H9 (cell line): ENCODE results near the gene GHR. TPM values are rescaled to one million over a fixed set of nuclear protein-coding genes. Genes with fewer than 3 reads are reported as not detected.

Source experiments
- DNase-seq: peaks from one replicate; pipeline ENCODE4 v3.0.0-alpha.2; 2017
- H2AFZ ChIP-seq: one replicate; pipeline ENCODE4 v1.6.1; 2013; ENCODE audit warnings: mild to moderate bottlenecking, low read length, control low read depth, moderate library complexity
- H2AK5ac ChIP-seq: 2 replicates; pipeline ENCODE4 v1.6.1; 2013; ENCODE audit warnings: low read length, control low read depth, mixed read lengths; ENCODE audit not compliant: insufficient read length
- H2BK120ac ChIP-seq: one replicate; pipeline ENCODE4 v1.6.1; 2013; ENCODE audit warnings: low read depth, mild to moderate bottlenecking, low read length, control low read depth, inconsistent platforms; ENCODE audit not compliant: poor library complexity, severe bottlenecking
- H2BK12ac ChIP-seq: 2 replicates; pipeline ENCODE4 v1.6.1; 2013; ENCODE audit warnings: low read length, control low read depth, mixed read lengths, low read depth; ENCODE audit not compliant: insufficient read length
- H2BK15ac ChIP-seq: 2 replicates; pipeline ENCODE4 v1.6.1; 2013; ENCODE audit warnings: low read depth, low read length, control low read depth
- H2BK20ac ChIP-seq: one replicate; pipeline ENCODE4 v1.6.1; 2013; ENCODE audit warnings: low read depth, mild to moderate bottlenecking, low read length, control low read depth, inconsistent platforms; ENCODE audit not compliant: poor library complexity, severe bottlenecking
- H2BK5ac ChIP-seq: 2 replicates; pipeline ENCODE4 v1.6.1; 2013; ENCODE audit warnings: low read length, control low read depth, mixed read lengths; ENCODE audit not compliant: insufficient read length
- H3K14ac ChIP-seq: 2 replicates; pipeline ENCODE4 v1.6.1; 2013; ENCODE audit warnings: low read length, control low read depth; ENCODE audit not compliant: insufficient read depth
- H3K18ac ChIP-seq: 2 replicates; pipeline ENCODE4 v1.6.1; 2013; ENCODE audit warnings: low read depth, mild to moderate bottlenecking, mixed read lengths, low read length, control low read depth; ENCODE audit not compliant: insufficient read length
- H3K23ac ChIP-seq: 2 replicates; pipeline ENCODE4 v1.6.1; 2013; ENCODE audit warnings: low read length, control low read depth, mixed read lengths, low read depth; ENCODE audit not compliant: insufficient read length
- H3K23me2 ChIP-seq: 2 replicates; pipeline ENCODE4 v1.6.1; 2013; ENCODE audit warnings: low read depth, mild to moderate bottlenecking, mixed read lengths, low read length, control low read depth; ENCODE audit not compliant: insufficient read length, poor library complexity, severe bottlenecking
- H3K27ac ChIP-seq: 2 replicates; pipeline ENCODE4 v1.5.1; 2013; ENCODE audit warnings: low read length, control low read depth, mixed read lengths, low read depth; ENCODE audit not compliant: insufficient read length
- H3K27me3 ChIP-seq: 2 replicates; pipeline ENCODE4 v1.6.1; 2013; ENCODE audit warnings: low read length, control low read depth, inconsistent platforms; ENCODE audit not compliant: insufficient read depth
- H3K4ac ChIP-seq: 2 replicates; pipeline ENCODE4 v1.6.1; 2013; ENCODE audit warnings: low read depth, mild to moderate bottlenecking, control low read depth, inconsistent platforms, low read length, moderate library complexity
- H3K4me1 ChIP-seq: 2 replicates; pipeline ENCODE4 v1.6.1; 2013; ENCODE audit warnings: low read length, control low read depth, inconsistent platforms; ENCODE audit not compliant: insufficient read depth
- H3K4me2 ChIP-seq: 2 replicates; pipeline ENCODE4 v1.6.1; 2013; ENCODE audit warnings: low read length, control low read depth, mixed read lengths; ENCODE audit not compliant: insufficient read length, insufficient read depth
- H3K56ac ChIP-seq: 2 replicates; pipeline ENCODE4 v1.6.1; 2013; ENCODE audit warnings: low read depth, mild to moderate bottlenecking, mixed read lengths, low read length, control low read depth; ENCODE audit not compliant: insufficient read length
- H3K79me1 ChIP-seq: 2 replicates; pipeline ENCODE4 v1.6.1; 2013; ENCODE audit warnings: low read depth, mild to moderate bottlenecking, moderate library complexity, low read length, control low read depth, inconsistent platforms; ENCODE audit not compliant: insufficient read depth, poor library complexity, severe bottlenecking
- H3K79me2 ChIP-seq: 2 replicates; pipeline ENCODE4 v1.6.1; 2013; ENCODE audit warnings: low read length, control low read depth, inconsistent platforms; ENCODE audit not compliant: insufficient read depth
- H3K9ac ChIP-seq: 2 replicates; pipeline ENCODE4 v1.6.1; 2013; ENCODE audit warnings: low read length, control low read depth, mixed read lengths; ENCODE audit not compliant: insufficient read length; ENCODE audit errors: extremely low read depth
- H3K9me3 ChIP-seq: one replicate; pipeline ENCODE4 v1.6.1; 2013; ENCODE audit warnings: low read depth, low read length, inconsistent platforms; ENCODE audit not compliant: control insufficient read depth
- H3T11ph ChIP-seq: one replicate; pipeline ENCODE4 v1.6.1; 2013; ENCODE audit warnings: mild to moderate bottlenecking, low read length, control low read depth, inconsistent platforms
- H4K20me1 ChIP-seq: one replicate; pipeline ENCODE4 v1.6.1; 2013; ENCODE audit not compliant: control insufficient read depth, insufficient read length, insufficient read depth
- H4K5ac ChIP-seq: 2 replicates; pipeline ENCODE4 v1.6.1; 2013; ENCODE audit warnings: low read depth, mild to moderate bottlenecking, mixed read lengths, low read length, control low read depth; ENCODE audit not compliant: insufficient read length
- H4K8ac ChIP-seq: replicated peaks from 2 replicates; pipeline ENCODE4 v1.6.1; 2013; ENCODE audit warnings: low read length, control low read depth, mixed read lengths, low read depth; ENCODE audit not compliant: insufficient read length
- H4K91ac ChIP-seq: 2 replicates; pipeline ENCODE4 v1.6.1; 2013; ENCODE audit warnings: low read depth, mild to moderate bottlenecking, moderate library complexity, mixed read lengths, low read length, control low read depth; ENCODE audit not compliant: insufficient read length
- H3K27ac Mint-ChIP-seq, 3 experiments: 2 replicates in 2 of 3; 3 replicates in 1 of 3; pipeline ENCODE4 v1.8.0; 2020 to 2021; ENCODE audit warnings: mixed read lengths in 3 of 3, mild to moderate bottlenecking in 1 of 3, moderate library complexity in 1 of 3
- H3K27me3 Mint-ChIP-seq: 2 replicates; pipeline ENCODE4 v1.8.0; 2021; ENCODE audit warnings: low read depth, mild to moderate bottlenecking, moderate library complexity, mixed read lengths
- H3K36me3 Mint-ChIP-seq, 3 experiments: 2 replicates in 2 of 3; 3 replicates in 1 of 3; pipeline ENCODE4 v1.8.0; 2020 to 2021; ENCODE audit warnings: low read depth in 3 of 3, mixed read lengths in 3 of 3; ENCODE audit not compliant: insufficient read depth in 1 of 3
- H3K4me1 Mint-ChIP-seq, 2 experiments: 2 replicates each; pipeline ENCODE4 v1.8.0; 2020; ENCODE audit warnings: mixed read lengths in 2 of 2
- H3K4me3 Mint-ChIP-seq, 2 experiments: 2 replicates in 1 of 2; 3 replicates in 1 of 2; pipeline ENCODE4 v1.8.0; 2020 to 2021; ENCODE audit warnings: mild to moderate bottlenecking in 2 of 2, mixed read lengths in 2 of 2, moderate library complexity in 1 of 2
- H3K9me3 Mint-ChIP-seq, 2 experiments: 2 replicates in 1 of 2; 3 replicates in 1 of 2; pipeline ENCODE4 v1.8.0; 2020; ENCODE audit warnings: mild to moderate bottlenecking in 2 of 2, mixed read lengths in 2 of 2, moderate library complexity in 1 of 2
- WGBS: extraction: QIAGEN DNeasy Blood & Tissue Kit; methylation state at CpG from one replicate; pipeline ENCODE4 v1.1.7; 2013; ENCODE audit warnings: missing lambda C conversion rate, low lambda C conversion rate, mixed read lengths; ENCODE audit not compliant: insufficient read length; ENCODE audit errors: extremely low coverage; 5-methylcytosine and 5-hydroxymethylcytosine counted together
- total RNA-seq: library from RNA; stranded (reverse); gene quantifications from 2 replicates; pipeline ENCODE4 v1.2.1, GENCODE V29; 2021
- TF ChIP-seq, protein P1 (sequence below): fragments of 200-600 bp; sonication (generic); conservative IDR thresholded peaks from 3 replicates; pipeline ENCODE4 v1.8.0; 2021; ENCODE audit warnings: antibody characterized with exemption, mild to moderate bottlenecking

The GHR gene
- total RNA-seq, 1 experiment from 2014 or later, result 0.20 TPM

- H3K27ac Mint-ChIP-seq, result no peak overlapping the region
- no peaks in the 10 kb centered on the region for H3K23me2 ChIP-seq
- no peak overlapping the region for H2BK20ac ChIP-seq
- H4K91ac ChIP-seq, result no peak overlapping the region
- no CpG with 5 or more reads among the region's 5 CpGs for WGBS
- H2BK5ac ChIP-seq, result no peak overlapping the region
- H2BK120ac ChIP-seq, result no peak overlapping the region
- no peak overlapping the region for H3K4me2 ChIP-seq
- H3K4me3 Mint-ChIP-seq, result no peak overlapping the region
- no peak overlapping the region for H3K18ac ChIP-seq
- no peak for DNase-seq
- no peaks in the 10 kb centered on the region for H3K36me3 Mint-ChIP-seq
- H3K56ac ChIP-seq, result no peak overlapping the region
- H3K4me1 Mint-ChIP-seq, result peaks cover 2 to 7% of the 10 kb centered on the region in 2 experiments; a peak in 2 of 4 replicates
- H3K23ac ChIP-seq, result no peak overlapping the region
- no peak overlapping the region for H2AFZ ChIP-seq
- H4K5ac ChIP-seq, result no peak overlapping the region
- H3K9me3 Mint-ChIP-seq, result peaks cover 0 to 2% of the 10 kb centered on the region in 2 experiments; a peak in 1 of 5 replicates
- H3K27me3 ChIP-seq, result no peaks in the 10 kb centered on the region
- no peaks in the 10 kb centered on the region for H3K79me1 ChIP-seq
- H4K8ac ChIP-seq, result no peak overlapping the region
- no peak overlapping the region for H3K4ac ChIP-seq
- H3K9ac ChIP-seq, result no peak overlapping the region
- H3T11ph ChIP-seq, result no peak overlapping the region
- no peaks in the 10 kb centered on the region for H3K9me3 ChIP-seq
- TF ChIP-seq, protein P1, sequence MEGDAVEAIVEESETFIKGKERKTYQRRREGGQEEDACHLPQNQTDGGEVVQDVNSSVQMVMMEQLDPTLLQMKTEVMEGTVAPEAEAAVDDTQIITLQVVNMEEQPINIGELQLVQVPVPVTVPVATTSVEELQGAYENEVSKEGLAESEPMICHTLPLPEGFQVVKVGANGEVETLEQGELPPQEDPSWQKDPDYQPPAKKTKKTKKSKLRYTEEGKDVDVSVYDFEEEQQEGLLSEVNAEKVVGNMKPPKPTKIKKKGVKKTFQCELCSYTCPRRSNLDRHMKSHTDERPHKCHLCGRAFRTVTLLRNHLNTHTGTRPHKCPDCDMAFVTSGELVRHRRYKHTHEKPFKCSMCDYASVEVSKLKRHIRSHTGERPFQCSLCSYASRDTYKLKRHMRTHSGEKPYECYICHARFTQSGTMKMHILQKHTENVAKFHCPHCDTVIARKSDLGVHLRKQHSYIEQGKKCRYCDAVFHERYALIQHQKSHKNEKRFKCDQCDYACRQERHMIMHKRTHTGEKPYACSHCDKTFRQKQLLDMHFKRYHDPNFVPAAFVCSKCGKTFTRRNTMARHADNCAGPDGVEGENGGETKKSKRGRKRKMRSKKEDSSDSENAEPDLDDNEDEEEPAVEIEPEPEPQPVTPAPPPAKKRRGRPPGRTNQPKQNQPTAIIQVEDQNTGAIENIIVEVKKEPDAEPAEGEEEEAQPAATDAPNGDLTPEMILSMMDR, result no peak
- H3K79me2 ChIP-seq, result no peaks in the 10 kb centered on the region
- H3K27me3 Mint-ChIP-seq, result no peaks in the 10 kb centered on the region
- no peak overlapping the region for H2BK15ac ChIP-seq
- no peak overlapping the region for H2BK12ac ChIP-seq
- no peaks in the 10 kb centered on the region for H4K20me1 ChIP-seq
- no peak overlapping the region for H3K14ac ChIP-seq
- H2AK5ac ChIP-seq, result no peak overlapping the region
- no peaks in the 10 kb centered on the region for H3K4me1 ChIP-seq
- H3K27ac ChIP-seq, result no peak overlapping the region
Observed at GRCh38 chr5:42751044-42751443, 327.8 kb downstream of the GHR start.
